Vagina (tissue), 2 donors: Measurements from ENCODE around the gene ADPRH.

Source experiments
- CTCF ChIP-seq, 3 experiments: fragments of 450-650 bp in 2 of 3; fragments of 200-600 bp in 1 of 3; sonication (generic) in 1 of 3; IDR thresholded peaks; one replicate each; pipeline ENCODE4 v1.5.1; 2017 to 2019; ENCODE audit warnings: antibody characterized with exemption in 3 of 3, mild to moderate bottlenecking in 2 of 3, moderate library complexity in 2 of 3
- POLR2AphosphoS5 ChIP-seq, 2 donors: sonication (generic); formaldehyde crosslinking; IDR thresholded peaks; one replicate each; pipeline ENCODE4 v1.9.0; 2017; ENCODE audit warnings: antibody characterized with exemption in 2 of 2, mild to moderate bottlenecking in 2 of 2, low read depth in 1 of 2; ENCODE audit not compliant: insufficient read depth in 1 of 2

- TF ChIP-seq CTCF (IDR thresholded peaks at IDR 0.05), result no peak
- no peak for TF ChIP-seq POLR2AphosphoS5 (IDR thresholded peaks at IDR 0.05; ENCODE audit: insufficient read depth in 1 of 2, low read depth in 1 of 2)
These were observed 46.9 kb downstream of the ADPRH start for GRCh38 chr3:119626196-119626595.
